OCI-LY7 (cell line): ENCODE measurements around the gene C8A.

Source experiments
- CTCF ChIP-seq: fragments of 200-600 bp; sonication (generic); conservative IDR thresholded peaks from 2 replicates; pipeline ENCODE4 v1.5.1; 2014; ENCODE audit warnings: mild to moderate bottlenecking, antibody characterized with exemption, low read length, moderate library complexity, mixed read lengths
- EZH2phosphoT487 ChIP-seq: fragments of 200-600 bp; sonication (generic); IDR thresholded peaks from 2 replicates; pipeline ENCODE4 v1.6.1; 2018; ENCODE audit warnings: low read depth, borderline replicate concordance, mild to moderate bottlenecking, mixed run types, antibody characterized with exemption, low read length, moderate library complexity, mixed read lengths

- no peak for TF ChIP-seq CTCF
- no peak for TF ChIP-seq EZH2phosphoT487
These were observed 12.1 kb downstream of the C8A start for GRCh38 chr1:56866656-56867055.
